Measurements from ENCODE around the gene ZNF30.
"Not testable (repeated sequence)": the region's sequence is repeated elsewhere in the genome, so short reads cannot be mapped to it uniquely, and the experiment has no call there.

Gene ZNF30

DNA sequence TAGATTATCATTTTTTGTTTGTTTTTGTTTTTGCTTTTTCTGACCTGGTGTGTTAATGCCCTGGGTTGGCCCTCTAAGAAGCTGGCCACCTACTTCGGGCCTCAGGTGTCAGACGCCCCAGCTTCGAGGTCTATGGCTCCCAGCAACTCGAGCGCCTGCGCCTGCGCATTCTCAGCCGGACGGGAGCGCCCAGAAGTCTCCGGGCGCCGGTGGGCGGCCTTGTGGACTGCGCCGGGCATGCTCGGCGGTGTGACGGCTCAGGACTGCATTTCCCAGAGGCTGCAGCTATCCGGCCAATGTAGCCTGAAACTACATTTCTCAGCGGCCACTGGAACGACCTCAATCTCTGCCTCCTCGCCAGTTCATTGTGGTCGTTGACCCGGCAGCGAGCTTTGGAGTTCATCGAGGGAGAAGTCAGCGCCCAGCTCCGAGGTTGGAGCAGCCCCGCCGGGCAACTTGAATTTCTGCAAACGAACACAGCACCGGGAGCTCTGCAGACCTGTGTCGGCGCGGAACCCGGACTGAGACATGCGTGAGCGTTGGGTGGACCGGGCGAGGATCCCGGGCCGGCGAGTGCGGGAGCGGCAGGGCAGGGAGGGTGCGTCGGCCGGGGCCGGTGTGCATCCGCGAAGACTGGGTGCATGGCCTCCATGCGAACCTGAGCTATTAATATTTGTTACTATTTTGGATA, at the start of gene ZNF30:
Gene ZNF30, plus strand, starts transcription at position 219 of the 691 bp plus-strand sequence. CDS start 3,045 bp downstream, outside the sequence.
- peak; percentile 90 for DNase-seq (ENCODE audit: low read depth)

- DNase-seq (ENCODE audit: low read depth): no peak
Measured at GRCh38 chr19:34879563-34879962, 47.1 kb upstream of the ZNF30 start.

DNA sequence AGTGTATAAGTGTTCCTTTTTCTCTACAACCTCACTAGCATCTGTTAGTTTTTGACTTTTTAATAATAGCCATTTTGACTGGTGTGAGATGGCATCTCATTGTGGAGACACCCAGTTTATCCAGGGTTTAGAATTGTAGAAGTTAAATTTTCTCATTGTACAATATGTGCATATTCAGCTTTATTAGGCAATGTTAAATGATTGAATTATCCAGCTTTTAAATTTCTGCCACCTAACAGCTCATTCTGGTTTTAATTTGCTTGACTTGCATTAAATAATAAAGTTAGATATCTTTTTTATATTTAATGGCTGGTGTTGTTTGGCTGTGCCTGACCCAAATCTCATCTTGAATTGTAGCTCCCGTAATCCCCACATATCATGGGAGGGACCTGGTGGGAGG, 46.7 kb upstream of the ZNF30 start:
- DNase-seq (ENCODE audit: low read depth): no peak

- peak; percentile 27 for DNase-seq (ENCODE audit: low read depth)
Measured at GRCh38 chr19:34881982-34882381, 44.7 kb upstream of the ZNF30 start.

DNA sequence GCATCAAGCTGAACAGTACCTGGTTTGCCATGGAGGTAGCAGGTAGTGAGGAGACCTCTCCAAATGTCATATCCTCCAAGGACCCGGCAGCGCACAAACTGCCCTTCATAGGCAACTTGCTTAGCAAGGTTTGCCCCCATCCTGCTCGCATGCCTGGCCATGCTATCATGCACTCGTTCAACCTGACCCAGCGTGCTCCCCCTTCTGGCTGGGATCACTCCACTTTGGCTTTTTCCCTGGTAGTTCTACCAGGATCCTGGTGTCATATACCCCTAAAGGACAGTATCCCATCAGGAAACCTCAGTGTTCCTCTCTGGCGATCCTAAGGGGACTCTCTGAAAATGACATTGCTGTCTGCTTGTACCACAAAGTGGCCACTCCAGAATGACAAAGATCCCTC, 38.6 kb upstream of the ZNF30 start:
- DNase-seq (ENCODE audit: low read depth): no peak

- DNase-seq (ENCODE audit: low read depth): no peak
Measured at GRCh38 chr19:34900245-34900644, 26.5 kb upstream of the ZNF30 start.

- no peak for DNase-seq (ENCODE audit: low read depth)
Measured at GRCh38 chr19:34904664-34905527, 21.8 kb upstream of the ZNF30 start.

DNA sequence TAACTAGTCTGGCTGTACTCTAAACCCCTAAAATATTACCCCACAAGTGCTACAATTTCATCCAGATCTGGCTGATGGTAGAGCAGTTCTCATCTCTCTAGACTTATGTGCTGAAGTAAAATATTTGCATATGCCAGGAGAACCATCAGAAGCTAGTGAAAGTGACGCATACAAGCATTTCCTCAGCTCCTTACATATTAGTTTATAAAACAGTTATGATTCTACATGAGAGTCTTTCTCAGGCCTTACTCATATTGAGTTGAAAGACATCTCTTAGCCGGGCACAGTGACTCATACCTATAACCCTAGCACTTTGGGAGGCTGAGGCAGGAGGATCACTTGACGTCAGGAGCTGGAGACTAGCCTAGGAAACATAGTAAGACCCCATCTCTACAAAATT, 15.9 kb upstream of the ZNF30 start:
- DNase-seq (ENCODE audit: low read depth): no peak

DNA sequence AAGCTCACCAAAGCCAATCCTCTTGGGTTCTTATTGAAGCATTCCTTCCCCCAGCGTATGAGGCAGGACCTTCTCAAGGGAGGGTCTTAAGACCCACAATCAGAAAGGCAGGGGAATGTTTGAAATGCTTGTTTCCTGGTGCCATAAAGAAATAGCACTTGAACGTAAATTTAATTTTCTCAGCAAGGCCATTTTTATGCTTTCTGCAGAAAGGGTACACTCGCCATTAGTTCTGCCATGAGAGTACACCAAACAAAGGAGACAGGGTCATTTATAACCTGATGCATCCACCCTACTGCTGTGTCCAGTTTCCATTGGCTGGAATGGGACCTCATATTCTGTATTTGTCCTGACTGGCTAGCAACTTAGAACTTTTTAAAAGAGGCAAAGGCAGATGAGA, 9.6 kb upstream of the ZNF30 start:
- DNase-seq (ENCODE audit: low read depth): not testable (repeated sequence)

DNA sequence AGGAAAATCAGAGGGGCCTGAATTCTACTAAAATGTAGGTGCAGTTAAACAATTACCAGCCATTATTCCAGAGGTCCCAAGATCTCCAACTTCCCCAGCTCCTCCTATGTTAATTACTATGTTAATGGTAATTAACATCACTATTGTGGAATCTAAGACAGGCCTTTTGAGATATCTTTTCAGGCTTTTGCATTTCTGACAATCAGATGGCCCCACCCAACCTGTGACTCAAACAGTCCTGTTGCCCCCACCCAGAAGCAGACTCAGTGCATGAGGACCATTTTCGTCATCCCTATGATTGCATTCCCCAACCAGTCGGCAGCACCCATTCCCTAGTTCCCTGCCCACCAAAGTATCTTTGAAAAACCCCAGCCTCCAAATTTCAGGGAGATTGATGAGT, 8.5 kb upstream of the ZNF30 start:
- DNase-seq (ENCODE audit: low read depth): no peak

DNA sequence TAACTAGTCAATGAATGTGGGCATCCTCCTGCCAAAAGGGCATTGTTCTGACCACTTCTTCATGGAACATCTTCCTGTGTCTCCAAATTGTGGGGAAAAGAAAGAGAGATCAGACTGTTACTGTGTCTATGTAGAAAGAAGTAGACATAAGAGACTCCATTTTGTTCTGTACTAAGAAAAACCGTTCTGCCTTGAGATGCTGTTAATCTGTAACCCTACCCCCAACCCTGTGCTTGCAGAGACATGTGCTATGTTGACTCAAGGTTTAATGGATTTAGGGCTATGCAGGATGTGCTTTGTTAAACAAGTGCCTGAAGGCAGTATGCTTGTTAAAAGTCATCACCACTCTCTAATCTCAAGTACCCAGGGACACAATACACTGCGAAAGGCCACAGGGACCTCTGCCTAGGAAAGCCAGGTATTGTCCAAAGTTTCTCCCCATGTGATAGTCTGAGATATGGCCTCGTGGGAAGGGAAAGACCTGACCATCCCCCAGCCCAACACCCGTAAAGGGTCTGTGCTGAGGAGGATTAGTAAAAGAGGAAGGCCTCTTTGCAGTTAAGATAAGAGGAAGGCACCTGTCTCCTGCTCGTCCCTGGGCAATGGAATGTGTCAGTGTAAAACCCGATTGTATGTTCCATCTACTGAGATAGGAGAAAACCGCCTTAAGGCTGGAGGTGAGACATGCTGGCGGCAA, 6.5 kb upstream of the ZNF30 start:
- DNase-seq (ENCODE audit: low read depth): not testable (repeated sequence)

- DNase-seq (ENCODE audit: low read depth): no peak
Measured at GRCh38 chr19:34925278-34925855, 1.3 kb upstream of the ZNF30 start.

DNA sequence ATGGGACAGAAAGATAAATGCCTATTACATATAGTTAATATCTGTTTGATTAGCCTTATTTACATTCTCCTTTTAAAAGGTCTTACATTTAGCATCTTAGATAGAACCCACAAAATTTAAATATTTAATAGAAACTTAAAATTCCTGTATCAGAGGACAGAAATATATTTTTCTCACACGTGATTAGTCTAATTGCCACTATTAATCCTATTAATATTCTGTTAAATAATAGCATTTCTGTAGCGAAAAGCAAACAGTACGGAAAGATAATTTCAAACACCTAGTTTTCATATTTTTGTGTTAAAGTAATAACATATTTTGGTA, 380 bp upstream of the ZNF30 start:
- DNase-seq (ENCODE audit: low read depth): no peak

DNA sequence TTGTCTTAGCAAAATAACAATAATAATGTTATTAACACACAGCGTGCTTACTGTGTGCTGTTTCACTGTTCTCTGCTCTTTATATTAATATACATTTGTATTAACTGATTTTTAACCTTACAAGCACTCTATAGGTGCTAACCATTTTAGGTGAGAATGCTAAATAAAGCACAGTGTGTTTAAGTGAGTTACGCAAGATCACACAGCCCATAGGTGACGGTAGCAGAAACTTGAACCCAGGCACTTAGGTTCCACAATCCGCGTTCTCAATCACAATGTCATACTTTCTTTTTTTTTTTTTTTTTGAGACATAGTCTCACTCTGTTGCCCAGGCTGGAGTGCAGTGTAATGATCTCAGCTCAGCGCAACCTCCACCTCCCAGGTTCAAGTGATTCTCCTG, 5.8 kb downstream of the ZNF30 start:
- DNase-seq (ENCODE audit: low read depth): no peak

DNA sequence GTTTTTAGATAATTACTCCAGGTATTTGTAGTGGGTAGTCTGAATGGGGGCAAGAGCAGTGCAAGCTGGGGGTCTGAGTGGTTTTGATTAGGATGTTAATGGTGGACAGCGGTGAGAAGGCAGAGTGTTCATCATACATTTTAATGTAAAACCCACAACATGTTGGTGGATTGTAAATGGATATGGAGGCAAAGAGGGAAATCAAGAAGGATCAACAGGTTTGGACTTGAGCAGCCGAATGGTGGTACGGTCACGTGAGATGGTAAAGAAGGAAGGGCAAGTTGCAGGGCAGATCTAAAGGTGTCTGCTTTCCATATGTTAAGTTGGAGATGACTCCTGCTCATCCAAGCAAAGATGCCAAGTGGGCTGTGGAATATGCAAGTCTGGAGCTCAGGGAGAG, 9.5 kb downstream of the ZNF30 start:
- DNase-seq (ENCODE audit: low read depth): no peak

GRCh38 chr19:34938886-34939285, 12.2 kb downstream of the ZNF30 start:
- no peak for DNase-seq (ENCODE audit: low read depth)

GRCh38 chr19:34943861-34944573, 17.3 kb downstream of the ZNF30 start:
- no peak for DNase-seq (ENCODE audit: low read depth)

DNA sequence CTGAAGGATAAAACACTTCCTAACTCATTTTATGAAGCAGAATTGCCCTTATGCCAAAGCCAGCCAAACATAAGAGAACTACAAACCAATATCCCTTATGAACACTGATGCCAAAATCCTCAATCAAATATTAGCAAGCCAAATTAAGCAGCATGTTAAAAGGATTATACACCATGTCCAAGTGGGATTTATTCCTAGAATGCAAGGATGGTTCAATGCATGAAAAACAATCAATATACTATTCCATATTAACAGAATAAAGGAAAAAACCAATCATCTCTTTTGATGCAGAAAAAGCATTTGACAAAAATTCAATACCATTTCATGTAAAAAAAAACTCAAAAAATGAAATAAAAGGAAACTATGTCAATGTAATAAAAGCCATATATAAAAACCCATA, 26.4 kb downstream of the ZNF30 start:
- DNase-seq (ENCODE audit: low read depth): no peak

DNA sequence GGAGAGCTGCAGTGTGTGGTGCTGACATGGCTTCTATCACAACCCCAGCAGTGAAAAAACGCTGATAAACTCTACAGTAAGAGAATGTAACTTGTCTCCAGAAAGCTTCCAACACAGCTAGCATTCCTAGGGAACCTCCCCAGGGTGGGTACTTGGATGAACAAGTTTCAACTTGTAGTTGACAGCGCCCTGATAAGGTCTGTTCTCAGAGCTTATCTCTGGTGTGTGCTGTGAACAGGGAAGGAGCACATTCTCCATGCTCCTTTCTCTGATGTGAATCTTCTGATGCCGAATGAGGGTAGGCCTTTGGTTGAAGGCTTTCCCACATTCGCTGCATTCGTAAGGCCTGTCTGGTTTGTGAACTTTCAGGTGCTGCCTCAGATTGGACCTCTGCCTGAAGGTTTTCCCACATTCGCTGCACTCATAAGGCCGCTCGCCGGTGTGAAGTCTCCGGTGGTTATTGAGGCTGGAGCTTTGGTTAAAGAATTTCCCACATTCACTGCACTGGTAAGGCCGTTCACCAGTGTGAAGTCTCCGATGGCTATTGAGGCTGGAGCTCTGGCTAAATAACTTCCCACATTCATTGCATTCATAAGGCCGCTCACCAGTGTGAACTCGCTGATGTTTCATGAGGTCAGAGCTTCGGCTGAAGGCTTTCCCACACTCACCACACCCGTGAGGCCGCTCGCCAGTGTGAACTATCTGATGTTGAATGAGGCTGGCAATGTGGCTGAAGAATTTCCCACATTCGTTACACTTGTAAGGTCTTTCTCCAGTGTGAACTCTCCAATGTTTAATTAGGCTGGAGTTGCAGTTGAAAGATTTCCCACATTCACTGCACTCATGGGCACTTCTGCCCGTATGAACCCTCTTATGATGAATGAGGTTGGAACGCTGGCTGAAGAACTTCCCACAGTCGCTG, 31.4 kb downstream of the ZNF30 start:
- no peak for DNase-seq (ENCODE audit: low read depth)

GRCh38 chr19:34959021-34959420, 32.3 kb downstream of the ZNF30 start:
- no peak for DNase-seq (ENCODE audit: low read depth)

Measured in amniotic epithelial cell (primary cell).